GM19238 (cell line): Measurements from ENCODE around the gene RIMBP3B.
"Not testable (repeated sequence)": the region's sequence is repeated elsewhere in the genome, so short reads cannot be mapped to it uniquely, and the experiment has no call there.

Experiments
- DNase-seq: peaks from one replicate; pipeline ENCODE4 v3.0.0; 2011; ENCODE audit warnings: low spot score; ENCODE audit not compliant: insufficient read length

The RIMBP3B gene

GRCh38 chr22:21383701-21384467 lies at the start of gene RIMBP3B:
Gene RIMBP3B, plus strand, starts transcription at chr22:21383751. Its CDS starts 108 bp downstream, at chr22:21383859.
- DNase-seq = not testable (repeated sequence)

GRCh38 chr22:21357527-21357926 lies 26.0 kb upstream of the RIMBP3B start:
- DNase-seq = not testable (repeated sequence)

- not testable (repeated sequence) for DNase-seq
These were observed 23.0 kb upstream of the RIMBP3B start for GRCh38 chr22:21360525-21360924.

GRCh38 chr22:21362473-21362872 lies 21.1 kb upstream of the RIMBP3B start:
- not testable (repeated sequence) for DNase-seq

GRCh38 chr22:21363061-21363460 lies 20.5 kb upstream of the RIMBP3B start:
- not testable (repeated sequence) for DNase-seq

- DNase-seq = not testable (repeated sequence)
These were observed 19.7 kb upstream of the RIMBP3B start for GRCh38 chr22:21363803-21364202.

GRCh38 chr22:21364362-21364761 lies 19.2 kb upstream of the RIMBP3B start:
- DNase-seq = not testable (repeated sequence)

GRCh38 chr22:21365337-21365736 lies 18.2 kb upstream of the RIMBP3B start:
- DNase-seq = not testable (repeated sequence)

- not testable (repeated sequence) for DNase-seq
These were observed 14.8 kb upstream of the RIMBP3B start for GRCh38 chr22:21368603-21369310.

GRCh38 chr22:21375880-21376279 lies 7.7 kb upstream of the RIMBP3B start:
- DNase-seq = not testable (repeated sequence)

GRCh38 chr22:21384468-21385357 lies 1.2 kb downstream of the RIMBP3B start:
- DNase-seq = not testable (repeated sequence)

GRCh38 chr22:21389480-21389879 lies 5.9 kb downstream of the RIMBP3B start:
- not testable (repeated sequence) for DNase-seq

GRCh38 chr22:21390013-21390412 lies 6.5 kb downstream of the RIMBP3B start:
- DNase-seq = not testable (repeated sequence)

GRCh38 chr22:21394613-21395012 lies 11.1 kb downstream of the RIMBP3B start:
- not testable (repeated sequence) for DNase-seq

GRCh38 chr22:21401197-21401969 lies 17.8 kb downstream of the RIMBP3B start:
- not testable (repeated sequence) for DNase-seq

- DNase-seq = not testable (repeated sequence)
These were observed 19.3 kb downstream of the RIMBP3B start for GRCh38 chr22:21402763-21403314.

- DNase-seq = not testable (repeated sequence)
These were observed 23.6 kb downstream of the RIMBP3B start for GRCh38 chr22:21407139-21407538.

GRCh38 chr22:21407792-21408191 lies 24.2 kb downstream of the RIMBP3B start:
- not testable (repeated sequence) for DNase-seq

- DNase-seq = not testable (repeated sequence)
These were observed 32.8 kb downstream of the RIMBP3B start for GRCh38 chr22:21416375-21416774.

- not testable (repeated sequence) for DNase-seq
These were observed 33.7 kb downstream of the RIMBP3B start, which contains the start of gene HIC2 for GRCh38 chr22:21417227-21417746. Gene HIC2, plus strand, starts transcription at chr22:21417371. Its CDS starts 25,461 bp downstream, at chr22:21442832.
